WERI-Rb-1 (cell line): ENCODE measurements around the gene UAP1L1.

Experiments used
- DNase-seq: peaks from one replicate; pipeline ENCODE4 v3.0.0-alpha.2; 2020
- H3K27ac ChIP-seq: fragments of 250-450 bp; sonication (Bioruptor Pico); 2 replicates; pipeline ENCODE4 v1.5.1; 2020; ENCODE audit warnings: mild to moderate bottlenecking, moderate library complexity
- H3K27me3 ChIP-seq: fragments of 250-450 bp; sonication (Bioruptor Pico); 2 replicates; pipeline ENCODE4 v1.5.1; 2021; ENCODE audit warnings: mild to moderate bottlenecking, low read depth, moderate library complexity; ENCODE audit not compliant: insufficient read depth, severe bottlenecking
- H3K36me3 ChIP-seq: fragments of 250-450 bp; sonication (Bioruptor Pico); 2 replicates; pipeline ENCODE4 v1.5.1; 2020; ENCODE audit warnings: mild to moderate bottlenecking, moderate library complexity
- H3K4me3 ChIP-seq: 2 replicates; pipeline ENCODE4 v1.5.1; 2011; ENCODE audit warnings: low read depth, mild to moderate bottlenecking, control low read depth, low read length
- H3K9me3 ChIP-seq: fragments of 250-450 bp; sonication (Bioruptor Pico); 2 replicates; pipeline ENCODE4 v1.5.1; 2021; ENCODE audit warnings: mild to moderate bottlenecking, moderate library complexity; ENCODE audit not compliant: severe bottlenecking
- CTCF ChIP-seq: IDR thresholded peaks from 2 replicates; pipeline ENCODE4 v1.5.1; 2011; ENCODE audit warnings: low read depth, mild to moderate bottlenecking, control low read depth, inconsistent platforms, low read length

The UAP1L1 gene

GRCh38 chr9:137053944-137054931 is 23.1 kb upstream of the UAP1L1 start, which contains the start of gene ENTPD2:
TSS of gene ENTPD2 (minus strand) at chr9:137054061. CDS start at chr9:137053997, 64 bp downstream.
- no peak within 1 kb of the TSS for H3K4me3 ChIP-seq
- DNase-seq: no peak
- H3K9me3 ChIP-seq: no peaks in the 10 kb centered on the region
- H3K27me3 ChIP-seq: peaks cover 5% of the 10 kb centered on the region
- no peak for TF ChIP-seq CTCF
- no peaks in the 10 kb centered on the region for H3K36me3 ChIP-seq
- no peak within 1 kb of the TSS for H3K27ac ChIP-seq

- Histone ChIP-seq H3K9me3 (no peaks in the 10 kb centered on the region), H3K4me3 (no peak overlapping the region), H3K27ac (no peak overlapping the region), H3K36me3 (no peaks in the 10 kb centered on the region), H3K27me3 (no peaks in the 10 kb centered on the region)
- no peak for DNase-seq
- TF ChIP-seq CTCF: no peak
These were observed 22.4 kb upstream of the UAP1L1 start for GRCh38 chr9:137054932-137055384.

GRCh38 chr9:137055385-137056364 is 21.6 kb upstream of the UAP1L1 start:
- Histone ChIP-seq H3K27me3 (no peaks in the 10 kb centered on the region), H3K27ac (no peak overlapping the region), H3K36me3 (no peaks in the 10 kb centered on the region), H3K9me3 (no peaks in the 10 kb centered on the region), H3K4me3 (no peak overlapping the region)
- no peak for DNase-seq
- TF ChIP-seq CTCF: no peak

- no peaks in the 10 kb centered on the region for H3K36me3 ChIP-seq
- no peak overlapping the region for H3K27ac ChIP-seq
- DNase-seq: no peak
- no peak for TF ChIP-seq CTCF
- H3K4me3 ChIP-seq: no peak overlapping the region
- no peaks in the 10 kb centered on the region for H3K27me3 ChIP-seq
- no peaks in the 10 kb centered on the region for H3K9me3 ChIP-seq
These were observed 20.4 kb upstream of the UAP1L1 start for GRCh38 chr9:137056739-137057415.

- Histone ChIP-seq H3K9me3 (no peaks in the 10 kb centered on the region), H3K4me3 (no peak overlapping the region), H3K27ac (no peak overlapping the region), H3K27me3 (no peaks in the 10 kb centered on the region), H3K36me3 (no peaks in the 10 kb centered on the region)
- no peak for TF ChIP-seq CTCF
- peak; percentile 38 for DNase-seq
These were observed 19.8 kb upstream of the UAP1L1 start for GRCh38 chr9:137057545-137057944.
